ENCODE results near the gene AMIGO1.

Gene AMIGO1

DNA sequence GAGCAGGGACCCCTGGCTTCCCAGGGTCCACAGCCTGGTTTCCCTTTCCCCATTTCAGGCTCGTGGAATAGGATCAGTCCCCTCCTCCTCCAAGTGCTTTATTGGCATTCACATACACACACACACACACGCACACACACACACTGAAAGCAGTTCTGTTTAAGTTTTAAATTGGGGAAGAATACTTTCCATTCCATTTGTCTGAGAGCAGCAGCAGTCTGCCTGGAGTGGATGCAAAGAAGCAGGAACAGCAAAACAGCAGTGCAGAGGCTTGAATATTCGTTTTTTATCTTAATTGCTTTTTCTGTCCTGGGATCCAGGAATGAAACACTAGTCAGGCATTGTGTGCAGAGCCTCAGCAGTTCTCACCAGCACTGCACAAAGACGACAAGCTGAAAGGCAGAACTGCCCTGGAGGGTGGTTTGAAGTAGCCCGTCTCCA lies 8.6 kb downstream of the AMIGO1 start:
- no peak for DNase-seq

DNA sequence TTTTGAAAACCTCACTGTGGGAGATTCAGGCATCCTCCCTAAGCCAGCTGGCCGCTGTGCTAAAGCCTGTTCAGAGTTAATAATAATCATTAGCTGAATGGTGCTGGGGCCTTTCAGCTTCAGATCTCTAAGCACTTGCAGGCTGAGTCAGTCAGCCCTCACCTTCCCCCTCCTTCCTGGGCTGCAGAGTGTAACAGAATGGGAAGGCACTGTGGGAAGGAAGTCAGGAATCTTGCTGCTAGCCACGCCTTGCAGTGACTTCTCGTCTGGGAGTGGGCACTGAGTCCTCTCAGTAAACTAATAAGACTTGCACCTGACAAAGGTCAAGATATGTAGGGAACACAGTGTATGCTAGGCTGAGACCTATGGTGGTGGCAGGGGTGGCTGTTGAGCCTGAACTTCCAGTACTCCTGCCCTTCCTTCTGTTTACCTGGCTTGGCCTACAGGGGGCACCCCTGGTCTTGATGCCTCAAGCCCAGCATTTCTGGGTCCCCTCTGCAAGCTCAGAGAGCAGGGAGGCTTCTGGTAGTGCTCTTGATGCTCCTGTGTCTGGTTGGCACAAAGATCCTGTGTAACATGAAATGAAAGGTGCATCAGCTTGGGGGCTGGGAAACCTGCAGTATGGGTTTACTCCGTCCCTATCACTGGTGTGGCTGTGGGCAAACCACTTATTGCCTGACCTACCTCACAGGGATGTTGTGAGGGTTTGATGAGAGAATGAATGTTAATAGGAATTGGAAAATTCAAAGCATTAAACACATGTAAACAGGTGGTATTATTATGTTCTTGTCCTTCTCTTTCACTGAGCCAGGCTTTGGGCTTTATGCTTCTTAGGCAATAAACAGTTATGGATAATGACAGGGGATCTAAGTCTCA lies 9.6 kb downstream of the AMIGO1 start:
- DNase-seq = peak; percentile 51

DNA sequence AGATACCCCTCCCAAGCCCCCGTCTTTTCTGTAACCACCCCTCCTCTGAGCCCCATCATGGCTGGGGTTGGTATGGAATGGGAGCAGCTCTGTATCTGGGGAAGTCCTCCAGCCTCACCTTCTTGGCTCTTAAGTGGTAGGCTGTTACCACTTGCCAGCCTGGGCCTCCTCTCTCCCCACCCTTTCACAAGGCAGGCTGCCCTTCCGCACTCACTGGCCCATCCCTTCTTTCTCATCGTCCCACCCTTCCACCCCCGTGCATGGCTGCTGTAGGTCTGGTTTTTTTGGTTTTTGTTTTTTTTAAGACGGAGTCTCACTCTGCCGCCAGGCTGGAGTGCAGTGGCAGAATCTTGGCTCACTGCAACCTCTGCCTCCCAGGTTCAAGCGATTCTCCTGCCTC lies 10.4 kb downstream of the AMIGO1 start:
- no peak for DNase-seq

DNA sequence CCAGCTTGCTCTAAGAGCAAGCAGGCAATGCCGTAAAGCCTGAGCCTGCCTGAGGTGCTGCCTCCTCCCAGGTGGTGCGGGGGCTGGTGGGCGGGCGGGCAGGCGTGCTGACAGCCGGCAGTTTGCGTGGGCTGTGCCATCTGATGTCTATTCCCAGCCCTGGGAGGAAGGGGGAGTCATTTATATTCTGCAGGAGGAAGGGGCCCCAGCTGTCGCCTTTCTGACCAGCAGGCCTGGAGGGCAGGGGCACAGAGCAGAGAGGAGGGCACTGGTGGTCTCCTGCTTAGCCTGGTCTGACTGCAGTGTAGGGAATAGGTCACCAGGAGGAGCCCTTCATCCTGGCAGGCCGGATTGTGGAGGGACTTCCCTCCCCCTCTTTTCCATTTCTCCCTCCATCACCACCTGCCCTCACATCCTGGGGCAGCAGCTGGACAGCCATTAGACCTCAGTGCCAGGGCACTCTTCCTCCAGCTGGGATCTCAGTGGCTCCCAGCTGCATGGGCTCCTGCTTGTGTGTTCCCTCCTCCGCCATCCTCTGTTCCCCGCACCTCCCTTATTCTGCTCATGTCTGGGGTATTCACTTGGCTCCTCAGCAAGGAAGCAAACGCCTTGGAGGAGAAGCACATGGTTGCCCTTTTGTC lies 11.2 kb downstream of the AMIGO1 start:
- DNase-seq = peak; percentile 33

DNA sequence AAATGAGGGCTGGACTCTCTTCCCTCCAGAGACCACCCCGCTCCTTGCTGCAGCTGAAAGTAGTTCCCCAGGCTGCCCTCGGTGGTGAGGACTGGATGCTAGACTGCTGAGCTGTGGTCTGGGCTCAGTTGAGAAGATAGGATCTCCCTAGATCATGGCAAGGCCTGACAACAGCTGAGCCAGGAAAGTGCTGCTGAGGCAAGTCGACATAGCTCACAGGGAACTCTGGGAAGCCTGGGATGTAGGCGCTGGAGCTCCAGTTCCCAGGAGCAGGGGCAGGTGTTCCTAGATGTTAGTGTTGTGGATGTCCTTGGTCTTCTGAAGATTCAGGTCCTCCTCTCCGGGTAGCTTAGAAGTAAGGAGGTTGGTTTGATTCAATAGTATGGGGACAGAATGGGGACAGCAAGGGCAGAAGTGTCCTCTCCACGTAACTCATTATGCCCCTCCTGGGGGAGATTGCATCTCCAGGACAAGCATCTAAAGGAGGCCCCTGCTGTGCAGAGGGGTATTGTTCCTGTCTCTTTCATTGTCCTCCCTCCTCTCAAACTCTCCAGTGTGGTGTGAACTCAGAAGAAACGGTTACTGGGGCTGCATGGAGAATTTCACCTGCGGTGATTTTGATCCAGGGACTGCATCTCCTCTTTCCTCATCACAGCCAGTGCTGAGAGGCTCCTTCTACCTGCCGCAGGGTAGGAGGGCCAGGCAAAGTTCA lies 11.9 kb downstream of the AMIGO1 start:
- no peak for DNase-seq

DNA sequence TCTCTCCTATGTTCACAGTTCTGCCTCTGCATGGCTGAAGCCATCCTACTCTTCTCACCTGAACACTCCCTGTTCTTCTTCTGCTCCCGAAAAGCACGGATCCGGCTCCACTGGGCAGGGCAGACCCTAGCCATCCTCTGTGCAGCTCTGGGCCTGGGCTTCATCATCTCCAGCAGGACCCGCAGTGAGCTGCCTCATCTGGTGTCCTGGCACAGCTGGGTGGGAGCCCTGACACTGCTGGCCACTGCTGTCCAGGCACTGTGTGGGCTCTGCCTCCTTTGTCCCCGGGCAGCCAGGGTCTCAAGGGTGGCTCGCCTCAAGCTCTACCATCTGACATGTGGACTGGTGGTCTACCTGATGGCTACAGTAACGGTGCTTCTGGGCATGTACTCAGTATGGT lies 13.8 kb downstream of the AMIGO1 start:
- DNase-seq = no peak

DNA sequence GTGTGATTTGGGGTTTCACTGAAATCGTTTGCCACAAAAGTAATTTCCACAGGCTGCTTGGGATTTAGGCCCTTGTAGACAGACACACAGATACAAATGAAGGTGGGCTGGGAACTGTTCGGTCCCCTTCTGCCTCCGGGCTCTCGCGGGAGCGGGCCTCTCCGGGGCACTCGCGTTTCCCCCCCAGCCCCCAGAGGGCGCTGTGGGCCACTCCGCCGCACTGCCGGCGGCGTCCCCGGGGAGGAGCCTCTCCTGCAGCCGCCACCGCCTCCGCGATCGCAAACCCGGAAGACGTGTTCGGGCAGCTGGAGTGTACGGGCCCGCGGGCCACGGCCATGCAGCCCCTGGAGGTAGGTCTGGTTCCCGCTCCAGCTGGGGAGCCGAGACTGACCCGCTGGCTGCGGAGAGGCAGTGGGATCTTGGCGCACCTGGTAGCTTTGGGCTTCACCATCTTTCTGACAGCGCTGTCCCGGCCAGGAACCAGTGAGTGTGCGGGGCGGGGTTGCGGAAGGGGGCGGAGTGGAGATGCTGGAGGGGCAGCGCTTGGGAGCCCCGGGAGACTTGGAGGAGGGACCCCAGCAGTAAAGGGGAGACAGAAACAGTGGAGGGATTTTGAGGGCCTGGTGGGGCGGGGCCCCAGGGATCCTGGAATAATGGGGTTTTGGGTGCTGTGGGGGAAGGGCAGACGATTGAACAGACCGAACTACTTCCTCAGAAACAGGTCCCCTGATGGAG lies 15.6 kb downstream of the AMIGO1 start, which contains the start of gene CYB561D1:
CYB561D1 (plus strand) TSS at position 290 of the 735 bp plus-strand sequence; CDS start at position 336, 46 bp downstream.
- peak; percentile 88 for DNase-seq

DNA sequence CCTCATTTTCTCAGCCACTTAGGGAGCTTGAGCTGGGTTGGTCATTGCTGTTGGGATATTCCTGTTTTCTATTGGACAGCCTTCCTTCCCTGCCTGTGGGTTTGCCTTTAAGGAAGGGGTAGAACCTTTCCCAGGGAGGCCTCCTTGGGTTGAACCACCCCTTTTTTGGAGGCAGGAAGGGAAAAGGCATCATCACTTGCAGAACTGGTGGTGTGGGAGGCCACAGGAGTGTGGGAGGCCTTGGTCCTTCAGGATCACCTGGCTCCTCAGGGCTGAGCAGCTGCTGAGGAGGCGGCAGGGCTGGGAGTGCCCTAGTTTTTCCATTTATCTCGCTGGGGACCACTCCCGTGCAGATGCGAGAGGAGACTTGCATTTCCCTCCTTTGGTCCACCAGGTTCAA lies 16.3 kb downstream of the AMIGO1 start:
- no peak for DNase-seq

DNA sequence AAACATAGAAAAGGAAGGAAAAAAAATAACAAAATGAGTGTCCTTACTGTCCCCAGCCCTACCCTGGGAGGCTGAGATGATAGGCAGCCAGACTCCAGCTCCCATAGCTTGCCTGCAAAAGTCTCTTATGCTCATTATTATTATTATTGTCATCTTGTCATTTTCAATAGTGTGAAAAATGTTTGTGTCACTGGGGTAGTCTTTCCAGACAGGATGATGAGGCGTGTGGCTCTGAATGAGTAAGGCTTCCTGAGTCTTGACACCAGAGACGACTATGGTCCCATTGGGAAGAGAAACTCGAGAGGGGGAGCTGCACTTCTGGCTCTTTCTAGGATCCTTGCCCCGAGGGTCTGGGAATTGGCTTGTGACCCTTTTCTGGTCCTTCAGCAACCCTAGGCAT lies 16.7 kb downstream of the AMIGO1 start:
- DNase-seq = no peak

DNA sequence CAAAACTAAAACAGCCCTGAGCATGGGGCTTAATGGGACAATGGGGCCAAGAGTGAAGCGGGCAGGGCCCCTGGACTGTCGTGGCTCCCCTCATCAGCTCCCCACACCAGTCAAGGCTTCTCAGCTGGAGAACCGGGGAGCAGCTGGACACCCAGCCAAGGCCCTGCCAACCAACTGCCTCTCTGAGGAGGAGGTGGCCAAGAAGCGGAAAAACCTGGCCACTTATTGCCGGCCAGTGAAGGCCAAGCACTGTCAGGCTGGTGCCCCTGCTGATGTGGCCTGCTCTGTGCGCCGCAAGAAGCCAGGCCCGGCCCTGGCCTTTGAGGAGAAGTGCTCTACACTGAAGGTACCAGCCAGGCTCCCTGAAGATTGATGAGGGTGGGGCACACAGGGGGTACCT lies 18.2 kb downstream of the AMIGO1 start:
- DNase-seq = no peak

DNA sequence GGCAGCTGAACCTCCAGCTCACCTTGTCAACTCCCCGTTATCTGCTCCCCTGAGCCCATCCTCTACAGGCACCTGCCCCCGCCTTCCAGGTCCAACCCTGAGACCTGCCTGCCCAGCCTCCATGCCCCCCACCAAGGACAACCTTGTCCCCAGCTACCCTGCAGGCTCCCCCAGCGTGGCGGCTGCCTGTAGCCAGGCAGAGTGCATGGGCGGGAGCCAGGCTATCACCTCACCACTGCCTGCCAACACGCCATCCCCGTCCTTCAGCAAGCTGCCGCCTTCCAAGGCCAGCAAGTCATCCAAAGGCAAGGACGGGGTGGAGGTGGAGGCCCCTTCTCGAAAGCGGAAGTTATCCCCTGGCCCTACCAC lies 18.6 kb downstream of the AMIGO1 start:
- DNase-seq = no peak

DNA sequence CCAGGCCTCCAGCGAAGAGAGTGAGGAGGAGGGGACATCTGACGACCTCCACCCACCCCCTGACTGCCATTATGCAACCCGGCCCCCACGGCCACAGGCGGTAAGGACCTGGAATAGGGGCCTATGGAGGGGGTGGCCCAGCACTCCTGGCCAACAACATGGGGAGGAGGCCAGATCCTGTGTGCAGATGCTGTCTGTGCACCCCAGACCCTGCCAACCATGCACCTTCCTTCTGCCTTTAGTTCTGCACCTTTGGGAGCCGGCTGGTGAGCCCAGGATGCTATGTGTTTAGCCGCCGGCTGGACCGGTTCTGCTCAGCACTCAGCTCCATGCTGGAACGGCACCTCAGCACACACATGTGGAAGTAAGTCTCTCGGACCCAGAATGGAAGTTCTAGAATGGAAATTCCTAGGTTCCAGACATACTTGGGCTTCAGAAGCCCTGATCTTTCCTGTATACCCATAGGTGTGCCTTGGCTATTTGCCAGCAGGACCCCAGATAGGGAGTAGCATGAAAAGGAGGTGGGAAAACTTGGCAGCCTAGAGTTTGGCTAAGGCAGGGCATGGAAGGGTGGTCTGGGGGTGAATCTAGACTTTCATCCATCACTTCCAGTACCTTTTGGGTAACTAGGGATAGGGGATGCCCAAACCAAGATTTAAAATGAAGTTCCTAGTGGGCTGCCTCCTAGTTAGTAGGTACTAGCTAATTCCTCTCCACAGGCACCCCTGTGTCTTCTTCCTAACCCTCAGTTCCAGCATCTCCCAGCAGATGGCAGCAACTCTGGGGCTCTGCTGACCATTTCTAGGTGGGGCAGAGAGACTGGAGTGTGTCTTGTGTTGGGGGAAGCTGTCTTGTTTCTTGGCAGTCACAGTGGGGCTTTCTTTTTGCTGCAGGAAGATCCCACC lies 19.2 kb downstream of the AMIGO1 start:
- peak; percentile 70 for DNase-seq

DNA sequence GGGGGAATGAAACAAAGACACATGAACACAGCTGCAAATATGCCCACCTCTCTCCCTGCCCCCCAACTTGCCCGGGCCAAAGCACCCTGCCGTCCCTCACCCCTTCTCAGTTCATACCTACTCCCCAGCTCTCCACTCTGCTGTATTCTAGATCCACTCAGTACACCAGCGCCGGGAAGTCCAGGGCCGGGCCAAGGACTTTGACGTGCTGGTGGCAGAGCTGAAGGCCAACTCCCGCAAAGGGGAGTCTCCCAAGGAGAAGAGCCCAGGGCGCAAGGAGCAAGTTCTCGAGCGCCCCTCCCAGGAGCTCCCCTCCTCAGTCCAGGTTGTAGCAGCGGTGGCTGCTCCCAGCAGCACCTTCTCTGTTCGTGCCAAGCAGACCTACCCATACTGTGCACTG lies 20.8 kb downstream of the AMIGO1 start:
- DNase-seq = no peak

DNA sequence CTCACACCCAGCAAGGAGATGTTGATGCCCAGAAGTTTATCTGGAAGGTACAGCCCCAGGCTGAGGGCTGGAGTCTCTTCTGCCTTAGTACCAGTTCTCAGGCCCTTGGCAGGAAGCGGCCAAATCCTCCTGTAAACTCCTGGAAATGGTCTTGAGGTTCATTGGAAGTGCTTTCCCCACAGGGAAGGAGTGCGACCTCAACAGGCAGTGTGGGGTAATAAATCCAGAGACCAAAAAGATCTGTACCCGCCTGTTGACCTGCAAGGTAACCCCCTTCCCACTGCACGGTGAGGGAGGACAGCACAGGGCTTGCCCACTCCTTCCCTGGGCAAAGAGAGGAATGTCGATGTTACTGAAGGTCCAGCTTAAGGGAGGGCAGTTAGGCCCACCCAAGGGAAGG lies 21.3 kb downstream of the AMIGO1 start:
- DNase-seq = no peak

DNA sequence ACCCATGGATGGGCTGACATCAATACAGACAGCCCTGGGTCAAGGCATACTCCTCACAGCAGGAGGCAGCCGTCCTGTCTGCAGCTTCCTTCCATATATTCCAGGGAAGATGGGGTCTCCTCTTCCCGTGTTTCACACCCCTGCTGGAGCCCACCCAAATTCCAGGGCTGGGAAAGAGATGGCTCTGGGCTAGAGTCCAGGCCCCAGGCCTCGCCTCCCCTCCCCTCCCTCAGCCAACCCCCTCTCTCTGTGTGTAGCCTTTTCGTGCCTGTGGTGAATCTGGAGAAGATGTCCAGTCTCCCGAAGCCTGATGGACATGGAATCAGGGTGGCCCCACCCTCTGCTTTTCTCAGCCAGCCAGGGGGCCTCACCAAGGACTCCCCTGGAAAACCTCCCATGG lies 22.3 kb downstream of the AMIGO1 start:
- DNase-seq = no peak

DNA sequence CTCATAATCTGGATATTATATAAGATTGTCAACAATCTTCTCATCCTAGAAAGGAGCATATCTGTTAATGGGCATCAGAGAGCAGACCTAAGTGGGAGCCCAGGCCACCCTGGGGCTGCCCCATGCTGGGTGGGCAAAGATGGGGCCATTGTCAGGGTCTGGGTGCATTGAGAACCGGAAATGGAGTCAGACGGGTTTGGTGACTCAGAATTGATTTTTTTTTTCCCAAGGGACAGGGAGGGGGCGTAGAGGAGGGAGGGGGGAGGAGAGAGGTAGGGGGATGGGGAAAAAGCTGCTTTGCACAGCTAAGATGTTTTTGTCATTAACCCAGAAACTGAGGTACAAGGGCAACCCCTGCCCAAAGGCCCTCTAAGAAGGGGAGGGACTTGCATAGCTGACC lies 24.5 kb downstream of the AMIGO1 start:
- DNase-seq = no peak

DNA sequence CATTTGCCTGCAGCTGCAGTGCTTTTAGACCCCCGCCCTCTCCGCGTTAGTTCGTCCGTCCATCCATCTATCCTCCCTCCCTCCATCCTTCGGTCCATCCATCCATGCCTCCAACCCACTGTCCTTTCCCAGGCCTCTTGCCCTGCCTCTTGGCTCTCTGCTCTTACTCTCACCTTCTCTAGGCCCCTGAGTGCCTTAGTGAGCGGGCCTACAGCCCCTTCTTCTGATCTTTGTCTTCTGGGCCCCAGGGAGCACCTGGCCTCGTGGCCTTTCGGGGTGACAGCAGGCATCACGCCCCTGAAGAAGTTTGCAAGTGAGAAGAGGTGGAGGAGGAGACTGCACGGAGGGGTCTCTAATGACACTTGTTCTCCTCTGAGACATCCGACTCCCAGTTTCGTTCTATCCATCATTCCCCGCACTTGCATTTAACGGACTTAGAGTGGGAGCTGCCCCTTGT lies 25.0 kb downstream of the AMIGO1 start:
- DNase-seq = no peak

DNA sequence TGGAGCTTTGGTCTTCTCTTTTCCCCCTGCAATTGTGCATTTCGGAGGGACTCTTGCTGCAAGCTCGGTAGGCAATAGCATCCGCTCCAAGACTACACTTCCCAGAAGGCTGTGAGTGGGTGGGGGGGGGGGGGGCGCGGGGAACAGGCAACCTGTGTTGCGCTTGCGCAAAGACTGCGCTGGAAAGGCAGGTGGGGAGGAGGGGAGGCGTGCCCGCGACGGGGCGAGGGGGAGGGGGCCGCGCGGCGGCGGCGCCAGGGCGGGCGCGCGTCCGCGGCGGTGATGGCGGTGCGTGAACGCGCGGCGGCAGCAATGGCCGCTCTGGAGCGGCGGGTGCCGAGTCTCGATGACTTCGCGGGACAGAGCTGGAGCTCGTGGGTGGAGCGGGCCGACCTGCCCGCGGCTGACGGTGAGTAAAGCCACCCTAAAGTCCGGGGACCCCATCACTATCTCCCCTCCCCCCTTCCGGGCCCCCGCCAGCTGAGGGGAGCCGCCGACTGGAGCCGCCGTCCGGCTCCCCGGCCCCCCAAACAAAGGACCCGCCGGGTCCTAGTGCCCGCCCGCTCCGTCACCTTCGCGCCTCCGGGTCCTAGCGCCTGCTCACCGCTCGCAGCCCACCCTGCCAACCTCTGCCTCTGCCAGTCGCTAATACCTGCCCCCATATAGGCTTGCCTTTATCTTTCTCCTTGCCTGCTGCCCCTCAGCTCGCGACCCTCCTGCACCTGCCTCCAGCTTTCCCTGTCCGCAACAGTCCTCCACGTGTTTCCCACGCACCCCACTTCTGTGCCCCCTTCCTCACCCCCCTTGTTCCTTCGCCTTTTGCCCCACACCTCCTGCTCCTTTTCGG lies 25.6 kb downstream of the AMIGO1 start, which contains the start of gene ATXN7L2:
ATXN7L2 (plus strand) TSS at position 234 of the 847 bp plus-strand sequence; CDS start at position 283, 49 bp downstream.
- peak; percentile 88 for DNase-seq

DNA sequence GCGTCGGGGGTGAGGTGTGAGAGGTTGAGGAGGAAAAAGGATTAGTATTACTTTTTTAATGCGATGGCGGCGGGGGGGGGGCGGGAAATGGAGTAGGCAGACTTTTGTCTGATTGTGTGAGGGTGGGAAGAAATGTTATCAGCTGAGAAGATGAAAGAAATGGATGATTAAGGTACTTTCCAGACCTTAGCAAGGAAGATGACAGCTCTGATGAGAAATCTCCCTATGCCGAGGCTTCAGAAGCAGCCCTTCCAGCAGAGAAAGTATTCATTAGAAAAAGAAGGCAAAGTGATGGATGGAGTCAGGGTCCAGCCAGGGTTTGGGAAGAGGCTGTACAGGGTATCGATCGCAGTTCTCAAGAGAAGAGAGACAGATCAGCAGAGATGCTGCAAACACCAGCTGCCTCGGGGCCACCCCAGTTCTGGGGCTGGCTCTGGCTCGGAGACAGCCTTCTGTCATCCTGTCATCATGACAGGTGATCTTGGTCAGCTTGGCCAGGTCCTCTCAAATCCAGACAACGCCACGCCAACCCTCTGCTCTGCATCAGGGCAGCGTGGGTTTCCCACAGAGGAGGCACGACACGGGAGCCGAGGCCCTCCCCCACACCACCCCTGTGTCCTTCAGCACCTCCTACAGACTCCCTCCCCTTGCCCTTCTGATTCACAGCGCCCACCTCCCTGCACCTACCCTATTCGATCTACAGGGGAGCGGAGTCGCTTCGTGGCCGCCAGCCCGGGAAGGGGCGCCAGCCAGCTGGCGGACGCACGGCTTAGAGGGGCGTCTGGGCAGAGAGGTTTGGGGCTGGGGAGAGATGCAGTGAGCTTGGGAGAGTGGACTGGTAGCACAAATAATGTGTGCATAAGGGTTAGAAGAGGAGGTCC lies 26.5 kb downstream of the AMIGO1 start:
- no peak for DNase-seq

DNA sequence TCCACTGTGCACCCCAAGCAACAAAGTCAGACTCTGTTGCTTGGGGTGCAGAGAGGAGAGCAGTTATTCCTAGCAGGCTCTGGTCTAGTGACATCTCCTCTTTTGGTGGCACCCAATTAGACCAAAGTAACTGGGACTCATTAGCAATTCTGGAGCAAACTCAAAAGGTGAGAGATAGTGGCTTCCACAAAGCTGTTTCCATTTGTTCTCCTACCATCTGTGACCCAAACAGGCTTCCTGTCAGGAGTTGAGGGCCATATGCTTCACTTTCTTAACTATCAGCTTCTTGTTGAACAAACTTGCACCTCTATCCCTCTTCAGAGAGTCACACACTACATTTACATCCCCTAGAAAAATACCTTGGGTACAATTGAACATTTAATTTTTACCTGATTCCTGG lies 27.3 kb downstream of the AMIGO1 start:
- no peak for DNase-seq
